Activated CD8-positive, alpha-beta memory T cell treated with anti-CD3 and anti-CD28 coated beads for 36 hours (primary cell): ENCODE measurements around the gene MAP3K21. TPM values are rescaled to one million over a fixed set of nuclear protein-coding genes. Genes with fewer than 3 reads are reported as not detected.

Experiments used
- CTCF ChIA-PET: fragments of 350-600 bp; sonication (Branson Sonifier 250); formaldehyde crosslinking; loops from one replicate; lab custom pipeline; 2021; ENCODE audit warnings: antibody characterized with exemption; lab: Charles Lee
- POLR2A ChIA-PET: fragments of 350-600 bp; sonication (Branson Sonifier 250); formaldehyde crosslinking; loops from one replicate; lab custom pipeline; 2021; ENCODE audit warnings: antibody characterized with exemption; lab: Charles Lee
- total RNA-seq, 2 experiments: library from RNA; stranded (reverse); gene quantifications; one replicate each; pipeline ENCODE4 v1.2.3, GENCODE V29; 2021

Gene MAP3K21
- total RNA-seq, 2 experiments from 2014 or later, result 5.0 TPM

DNA sequence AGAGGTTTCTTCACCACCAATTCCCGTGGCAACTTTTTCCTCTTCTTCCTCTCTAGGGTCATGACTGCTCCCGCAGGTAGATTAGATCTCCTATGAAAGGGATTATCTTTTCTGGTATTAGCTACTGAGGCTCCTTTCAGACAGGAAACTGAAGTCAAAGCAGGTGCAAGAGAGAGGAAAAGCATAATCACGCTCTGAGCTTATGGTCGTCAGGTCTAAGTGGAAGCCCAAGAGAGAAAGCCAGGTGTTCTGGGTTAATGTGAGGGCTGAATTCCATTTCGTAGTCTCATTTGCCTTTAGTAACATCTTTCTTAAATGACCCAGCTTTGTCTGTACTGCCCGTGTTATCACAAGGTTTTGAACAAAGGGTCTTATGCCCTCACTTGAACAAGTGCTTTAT is 8.3 kb upstream of the MAP3K21 start:
- ChIA-PET CTCF (interaction anchor here (1.1 kb wide), 1 partner anchor 12 kb away, joined by 3 read pairs; no protein-coding TSS in a partner anchor), POLR2A (no interaction called here)

GRCh38 chr1:233320023-233320422 is 7.5 kb upstream of the MAP3K21 start:
- CTCF ChIA-PET, result no interaction called here
- POLR2A ChIA-PET, result no interaction called here

- ChIA-PET POLR2A (no interaction called here), CTCF (no interaction called here)
These were observed 3.8 kb upstream of the MAP3K21 start for GRCh38 chr1:233323718-233324117.

- ChIA-PET CTCF (interaction anchor here (1.2 kb wide), 1 partner anchor 11 kb away, joined by 3 read pairs; no protein-coding TSS in a partner anchor), POLR2A (no interaction called here)
These were observed 1.2 kb upstream of the MAP3K21 start for GRCh38 chr1:233326319-233326718.

GRCh38 chr1:233326811-233327650 is 493 bp upstream of the MAP3K21 start:
- CTCF ChIA-PET, result interaction anchor here (1.2 kb wide), 1 partner anchor 12 kb away, joined by 3 read pairs; no protein-coding TSS in a partner anchor

GRCh38 chr1:233328142-233328921 is 808 bp downstream of the MAP3K21 start:
- CTCF ChIA-PET, result no interaction called here
- POLR2A ChIA-PET, result interaction anchor here (1.0 kb wide), 1 partner anchor 33 kb away, joined by 5 read pairs; the partner anchor contains the start of gene PCNX2

More at GRCh38 chr1:233326811-233327650, 493 bp upstream of the MAP3K21 start:
- POLR2A ChIA-PET, result no interaction called here

GRCh38 chr1:233331676-233332519 is 4.4 kb downstream of the MAP3K21 start:
- ChIA-PET CTCF (no interaction called here), POLR2A (no interaction called here)

DNA sequence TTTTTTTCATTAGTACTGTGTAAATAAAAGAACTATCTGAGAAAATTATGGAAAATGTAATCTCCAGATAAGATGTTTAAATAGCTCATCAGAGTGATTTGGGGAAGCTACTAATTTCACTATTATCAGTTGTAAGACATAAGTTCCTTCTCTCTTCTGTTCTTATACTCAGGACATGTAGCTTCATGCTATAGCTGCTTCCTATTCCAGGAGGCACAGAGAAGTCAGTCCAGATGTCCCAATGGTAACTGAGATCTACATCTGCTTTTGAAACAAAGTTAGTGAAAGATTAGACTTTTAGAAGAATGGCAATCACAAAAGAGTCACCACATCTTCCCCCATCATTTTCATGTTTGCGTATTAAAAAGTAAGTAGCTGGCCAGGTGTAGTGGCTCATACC is 5.6 kb downstream of the MAP3K21 start:
- CTCF ChIA-PET, result no interaction called here

DNA sequence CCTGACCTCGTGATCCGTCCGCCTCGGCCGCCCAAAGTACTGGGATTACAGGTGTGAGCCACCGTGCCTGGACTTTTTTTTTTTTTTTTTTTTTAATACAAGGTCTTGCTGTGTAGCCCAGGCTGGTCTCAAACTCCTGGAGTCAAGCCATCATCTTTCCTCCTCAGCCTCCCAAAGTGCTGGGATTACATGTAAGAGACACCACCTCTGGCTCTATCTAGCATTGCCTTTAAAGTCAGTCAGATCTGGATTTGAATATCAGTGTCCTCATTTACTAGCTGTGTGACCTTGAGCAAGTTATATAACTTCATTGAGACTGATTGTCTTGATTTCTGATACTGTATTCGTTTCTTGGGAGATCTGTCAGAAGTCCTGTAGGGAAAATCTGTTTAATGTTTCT is 6.6 kb downstream of the MAP3K21 start:
- POLR2A ChIA-PET, result interaction anchor here (0.7 kb wide), 1 partner anchor 387 kb away, joined by 7 read pairs; no protein-coding TSS in a partner anchor
- CTCF ChIA-PET, result no interaction called here

More for the DNA sequence above, 5.6 kb downstream of the MAP3K21 start:
- POLR2A ChIA-PET, result no interaction called here

- ChIA-PET POLR2A (no interaction called here), CTCF (no interaction called here)
These were observed 9.3 kb downstream of the MAP3K21 start for GRCh38 chr1:233336554-233337456.

GRCh38 chr1:233337505-233337904 is 10.0 kb downstream of the MAP3K21 start:
- CTCF ChIA-PET, result no interaction called here
- POLR2A ChIA-PET, result no interaction called here

GRCh38 chr1:233338102-233338501 is 10.6 kb downstream of the MAP3K21 start:
- ChIA-PET POLR2A (no interaction called here), CTCF (no interaction called here)

DNA sequence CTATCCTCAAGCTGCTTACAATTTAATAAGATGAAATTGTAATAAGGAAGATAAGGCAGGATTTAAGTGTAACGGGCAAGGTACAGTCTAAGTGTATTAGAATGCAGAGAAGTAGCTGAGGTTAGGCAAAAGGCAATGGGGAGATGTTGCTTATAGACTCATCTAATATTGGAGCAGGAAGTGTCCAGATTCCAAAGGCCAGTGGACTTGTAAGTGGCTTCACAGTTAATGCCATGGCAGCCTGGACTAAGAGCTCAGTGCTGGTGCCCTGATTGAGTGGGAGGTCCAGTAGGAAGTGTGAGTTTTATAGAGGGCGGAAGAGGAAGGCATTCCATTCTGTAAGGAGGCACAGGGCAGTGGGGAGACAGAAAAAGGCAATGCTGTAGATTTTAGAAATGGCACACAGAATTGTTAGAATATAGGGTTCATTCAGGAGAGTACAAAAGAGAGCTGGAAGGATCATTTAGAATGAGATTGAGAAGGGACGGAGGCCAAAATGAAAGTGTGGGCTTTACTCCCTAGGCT is 12.6 kb downstream of the MAP3K21 start:
- CTCF ChIA-PET, result no interaction called here
- POLR2A ChIA-PET, result no interaction called here

DNA sequence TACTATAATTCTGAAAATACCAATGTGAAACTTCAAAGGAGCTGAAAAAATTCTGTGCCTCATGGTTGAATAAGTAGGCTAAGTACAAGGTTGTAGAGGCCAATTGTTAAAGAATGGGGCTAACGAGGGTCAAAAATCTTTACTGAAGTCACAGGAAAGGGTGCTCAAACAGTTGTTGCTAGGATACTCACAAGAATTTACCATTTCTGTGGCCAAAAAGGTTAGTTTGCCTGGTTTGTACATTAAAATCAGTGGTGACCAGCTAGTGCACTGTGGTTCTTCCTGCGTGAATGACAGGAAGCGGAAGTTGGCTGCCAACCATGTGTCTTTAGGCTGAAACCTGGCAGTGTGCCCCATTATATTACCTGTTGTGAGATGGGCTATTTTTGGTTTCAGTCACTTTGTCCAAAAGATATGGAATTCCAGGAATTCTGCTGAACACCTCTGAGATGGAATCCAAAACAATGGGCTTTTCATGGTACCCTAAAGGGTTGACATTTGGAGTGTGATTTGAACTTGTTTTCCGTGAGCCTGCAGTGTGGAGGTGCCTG is 13.5 kb downstream of the MAP3K21 start:
- CTCF ChIA-PET, result interaction anchor here (0.8 kb wide), 1 partner anchor 11 kb away, joined by 3 read pairs; no protein-coding TSS in a partner anchor
- POLR2A ChIA-PET, result no interaction called here

DNA sequence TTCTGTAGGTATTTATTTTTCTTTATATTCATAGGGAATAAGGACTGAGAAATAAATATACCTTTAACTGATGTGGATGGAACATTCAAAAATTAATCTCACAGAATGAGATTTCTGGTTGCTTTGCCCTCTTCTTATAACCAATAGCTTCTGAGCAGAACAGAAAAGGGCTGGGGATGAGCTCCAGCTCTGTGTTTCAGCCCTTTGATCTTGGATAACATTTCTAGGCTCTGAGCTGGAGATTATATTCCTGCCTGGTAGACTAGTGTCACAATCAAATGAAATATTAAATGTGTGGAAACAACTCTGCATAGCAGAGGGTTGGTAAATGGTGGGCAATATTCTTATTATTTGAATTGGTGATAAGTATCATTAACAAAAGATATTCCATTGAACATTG is 14.6 kb downstream of the MAP3K21 start:
- ChIA-PET CTCF (no interaction called here), POLR2A (no interaction called here)

GRCh38 chr1:233343262-233343661 is 15.7 kb downstream of the MAP3K21 start:
- ChIA-PET CTCF (no interaction called here), POLR2A (interaction anchor here (0.5 kb wide), 1 partner anchor 595 kb away, joined by 3 read pairs; no protein-coding TSS in a partner anchor)

- CTCF ChIA-PET, result interaction anchor here (0.6 kb wide), 1 partner anchor 1100 kb away, joined by 4 read pairs; no protein-coding TSS in a partner anchor
- POLR2A ChIA-PET, result no interaction called here
These were observed 19.8 kb downstream of the MAP3K21 start for GRCh38 chr1:233347338-233347737.
